ENCODE data around the gene PRR4.

PRR4 gene

GRCh38 chr12:10849425-10849878 lies at the start of gene PRR4:
Gene PRR4, minus strand, starts transcription at chr12:10849475. Its CDS starts 38 bp downstream, at chr12:10849437.
- no peak for DNase-seq (ENCODE audit: low read depth in 2 of 3, low spot score in 1 of 3)

GRCh38 chr12:10896854-10897253 lies 47.6 kb upstream of the PRR4 start:
- no peak for DNase-seq (ENCODE audit: low read depth in 2 of 3, low spot score in 1 of 3)

- no peak for DNase-seq (ENCODE audit: low read depth in 2 of 3, low spot score in 1 of 3)
Observed at GRCh38 chr12:10891937-10892336, 42.7 kb upstream of the PRR4 start.

- DNase-seq (ENCODE audit: low read depth in 2 of 3, low spot score in 1 of 3), result no peak
Observed at GRCh38 chr12:10889226-10889625, 40.0 kb upstream of the PRR4 start.

- DNase-seq (ENCODE audit: low read depth in 2 of 3, low spot score in 1 of 3), result no peak
Observed at GRCh38 chr12:10884086-10884725, 34.9 kb upstream of the PRR4 start, which contains the start of gene PRH1. Gene PRH1, minus strand, starts transcription at chr12:10884255. Its CDS starts 38 bp downstream, at chr12:10884217.

- DNase-seq (ENCODE audit: low read depth in 2 of 3, low spot score in 1 of 3), result no peak
Observed at GRCh38 chr12:10873378-10873777, 24.1 kb upstream of the PRR4 start.

GRCh38 chr12:10867381-10867780 lies 18.1 kb upstream of the PRR4 start:
- no peak for DNase-seq (ENCODE audit: low read depth in 2 of 3, low spot score in 1 of 3)

GRCh38 chr12:10863512-10864218 lies 14.4 kb upstream of the PRR4 start:
- no peak for DNase-seq (ENCODE audit: low read depth in 2 of 3, low spot score in 1 of 3)

GRCh38 chr12:10861366-10861765 lies 12.1 kb upstream of the PRR4 start:
- DNase-seq (ENCODE audit: low read depth in 2 of 3, low spot score in 1 of 3), result no peak

GRCh38 chr12:10855807-10856206 lies 6.5 kb upstream of the PRR4 start:
- no peak for DNase-seq (ENCODE audit: low read depth in 2 of 3, low spot score in 1 of 3)

GRCh38 chr12:10853776-10854175 lies 4.5 kb upstream of the PRR4 start:
- no peak for DNase-seq (ENCODE audit: low read depth in 2 of 3, low spot score in 1 of 3)

GRCh38 chr12:10851243-10851858 lies 2.1 kb upstream of the PRR4 start:
- no peak for DNase-seq (ENCODE audit: low read depth in 2 of 3, low spot score in 1 of 3)

GRCh38 chr12:10847744-10848143 lies 1.5 kb downstream of the PRR4 start:
- DNase-seq (ENCODE audit: low read depth in 2 of 3, low spot score in 1 of 3), result no peak

GRCh38 chr12:10842862-10843261 lies 6.4 kb downstream of the PRR4 start:
- no peak for DNase-seq (ENCODE audit: low read depth in 2 of 3, low spot score in 1 of 3)

GRCh38 chr12:10838461-10838860 lies 10.8 kb downstream of the PRR4 start:
- no peak for DNase-seq (ENCODE audit: low read depth in 2 of 3, low spot score in 1 of 3)

- no peak for DNase-seq (ENCODE audit: low read depth in 2 of 3, low spot score in 1 of 3)
Observed at GRCh38 chr12:10829994-10830393, 19.3 kb downstream of the PRR4 start.

- no peak for DNase-seq (ENCODE audit: low read depth in 2 of 3, low spot score in 1 of 3)
Observed at GRCh38 chr12:10826258-10826657, 23.0 kb downstream of the PRR4 start, which contains the start of gene TAS2R10. Gene TAS2R10, minus strand, starts transcription at chr12:10826358. Its CDS starts 89 bp downstream, at chr12:10826269.

- no peak for DNase-seq (ENCODE audit: low read depth in 2 of 3, low spot score in 1 of 3)
Observed at GRCh38 chr12:10824957-10825356, 24.3 kb downstream of the PRR4 start.

- DNase-seq (ENCODE audit: low read depth in 2 of 3, low spot score in 1 of 3), result no peak
Observed at GRCh38 chr12:10811883-10812536, 37.3 kb downstream of the PRR4 start.

GRCh38 chr12:10810068-10810467 lies 39.2 kb downstream of the PRR4 start, which contains the start of gene TAS2R9:
Gene TAS2R9, minus strand, starts transcription at chr12:10810168. Its CDS starts 93 bp downstream, at chr12:10810075.
- DNase-seq (ENCODE audit: low read depth in 2 of 3, low spot score in 1 of 3), result no peak

- no peak for DNase-seq (ENCODE audit: low read depth in 2 of 3, low spot score in 1 of 3)
Observed at GRCh38 chr12:10807186-10807585, 42.1 kb downstream of the PRR4 start, which contains the start of gene TAS2R8. Gene TAS2R8, minus strand, starts transcription at chr12:10807286. Its CDS starts 306 bp downstream, at chr12:10806980.
